Measurements from ENCODE around the gene INPP1. TPM values are rescaled to one million over a fixed set of nuclear protein-coding genes. Genes with fewer than 3 reads are reported as not detected.

The INPP1 gene
- total RNA-seq, 2 experiments from 2014 or later = not detected

GRCh38 chr2:190415251-190415650 lies 71.9 kb downstream of the INPP1 start:
- BruUV-seq (replicated peaks) = no TSS peak
- POLR2A ChIA-PET = interaction anchor here (0.6 to 2.1 kb wide), 4 partner anchors 32 to 118 kb away, joined by 3 to 7 read pairs (median 4); no protein-coding TSS in a partner anchor
- CTCF ChIA-PET (ENCODE audit: unreplicated experiment) = no interaction called here
- DNase-seq (ENCODE audit: low spot score) = no peak
- no peak for TF ChIP-seq CTCF (conservative IDR thresholded peaks at IDR 0.05; ENCODE audit: low read length)
- TF ChIP-seq EZH2phosphoT487 (IDR thresholded peaks at IDR 0.05; ENCODE audit: borderline replicate concordance, low read depth, low read length) = no peak
- no peak overlapping the region for H3K27ac ChIP-seq (ENCODE audit: low read depth, low read length, poor library complexity, severe bottlenecking)
- intact Hi-C loops (cut with micrococcal nuclease; ENCODE audit: unreplicated experiment) = no loop called here
- H3K4me2 ChIP-seq (ENCODE audit: low read length) = no peak overlapping the region
- H3K9me3 ChIP-seq (ENCODE audit: low read length) = no peaks in the 10 kb centered on the region
- no peaks in the 10 kb centered on the region for H4K20me1 ChIP-seq (ENCODE audit: insufficient read depth, low read length)
- no peaks in the 10 kb centered on the region for H3K9me2 ChIP-seq (ENCODE audit: insufficient read depth, low read length)
- H3K4me3 ChIP-seq (ENCODE audit: low read depth, low read length, poor library complexity, severe bottlenecking) = no peak overlapping the region
- H3K79me2 ChIP-seq (ENCODE audit: insufficient read depth, low read depth, low read length) = no peaks in the 10 kb centered on the region
- H2AFZ ChIP-seq (ENCODE audit: low read length) = no peak overlapping the region
- H3K36me3 ChIP-seq (ENCODE audit: insufficient read depth, low read length) = no peaks in the 10 kb centered on the region
- peaks cover 6% of the 10 kb centered on the region for H3K4me1 ChIP-seq (ENCODE audit: insufficient read depth, low read length, poor library complexity, severe bottlenecking)

GRCh38 chr2:190415794-190416775 lies 72.7 kb downstream of the INPP1 start:
- Histone ChIP-seq H3K4me1 (ENCODE audit: insufficient read depth, low read length, poor library complexity, severe bottlenecking) (peaks cover 6% of the 10 kb centered on the region), H3K4me3 (ENCODE audit: low read depth, low read length, poor library complexity, severe bottlenecking) (no peak overlapping the region), H3K79me2 (ENCODE audit: insufficient read depth, low read depth, low read length) (no peaks in the 10 kb centered on the region), H3K36me3 (ENCODE audit: insufficient read depth, low read length) (no peaks in the 10 kb centered on the region), H2AFZ (ENCODE audit: low read length) (no peak overlapping the region), H3K27ac (ENCODE audit: low read depth, low read length, poor library complexity, severe bottlenecking) (no peak overlapping the region), H3K9me2 (ENCODE audit: insufficient read depth, low read length) (no peaks in the 10 kb centered on the region), H3K4me2 (ENCODE audit: low read length) (no peak overlapping the region), H4K20me1 (ENCODE audit: insufficient read depth, low read length) (no peaks in the 10 kb centered on the region), H3K9me3 (ENCODE audit: low read length) (no peaks in the 10 kb centered on the region)
- TF ChIP-seq EZH2phosphoT487 (IDR thresholded peaks at IDR 0.05; ENCODE audit: borderline replicate concordance, low read depth, low read length) (no peak), CTCF (conservative IDR thresholded peaks at IDR 0.05; ENCODE audit: low read length) (no peak)
- CTCF ChIA-PET (ENCODE audit: unreplicated experiment) = no interaction called here
- intact Hi-C loops (cut with micrococcal nuclease; ENCODE audit: unreplicated experiment) = no loop called here
- POLR2A ChIA-PET = interaction anchor here (0.6 to 2.1 kb wide), 9 partner anchors 8 to 789 kb away, joined by 3 to 7 read pairs (median 3); no protein-coding TSS in a partner anchor
- no TSS peak for BruUV-seq (replicated peaks)
- no peak for DNase-seq (ENCODE audit: low spot score)

Measured in OCI-LY7 (cell line).